ENCODE results near the gene PEAK1. TPM values are rescaled to one million over a fixed set of nuclear protein-coding genes. Genes with fewer than 3 reads are reported as not detected.

PEAK1 gene
- total RNA-seq, 1 donor from 2014 or later = 27.7 TPM

DNA sequence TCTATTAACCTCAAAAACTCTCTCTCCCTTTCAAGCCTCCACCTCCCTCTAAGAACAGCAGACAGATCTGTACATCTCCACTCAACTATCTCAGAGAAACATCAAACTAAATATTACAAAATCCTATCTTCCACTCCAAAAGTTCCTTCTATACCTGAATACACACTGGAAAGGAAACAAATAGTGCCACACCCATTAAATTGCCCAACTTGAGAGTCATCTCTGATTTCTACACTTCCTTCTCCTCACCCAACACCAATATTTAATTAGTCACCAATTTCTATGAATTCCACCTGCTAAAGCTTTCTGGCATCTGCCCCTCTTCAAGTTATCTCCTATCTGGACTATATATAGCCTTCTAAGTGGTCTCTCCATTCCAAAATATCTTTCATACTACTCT, 65.8 kb downstream of the PEAK1 start:
- Histone ChIP-seq H3K4me3 (no peak overlapping the region), H3K4me1 (peaks cover 7% of the 10 kb centered on the region), H3K27me3 (no peaks in the 10 kb centered on the region), H3K9me3 (no peaks in the 10 kb centered on the region), H3K27ac (no peak overlapping the region), H3K36me3 (no peaks in the 10 kb centered on the region)
- DNase-seq (ENCODE audit: extremely low spot score in 2 of 2) = no peak
- TF ChIP-seq POLR2AphosphoS5 (IDR thresholded peaks at IDR 0.05; ENCODE audit: insufficient read depth in 1 of 2, low read depth in 1 of 2) (no peak), POLR2A (IDR thresholded peaks at IDR 0.05) (no peak), CTCF (IDR thresholded peaks at IDR 0.05) (no peak)
- intact Hi-C loops (cut with DNase I) = no loop called here

GRCh38 chr15:77352887-77353286, 67.0 kb downstream of the PEAK1 start:
- no peak for TF ChIP-seq POLR2AphosphoS5 (IDR thresholded peaks at IDR 0.05; ENCODE audit: insufficient read depth in 1 of 2, low read depth in 1 of 2)
- TF ChIP-seq CTCF (IDR thresholded peaks at IDR 0.05) = no peak
- no peak for TF ChIP-seq POLR2A (IDR thresholded peaks at IDR 0.05)
- intact Hi-C loops (cut with DNase I) = no loop called here
- Histone ChIP-seq H3K27ac (no peak overlapping the region), H3K4me1 (peaks cover under 1% of the 10 kb centered on the region), H3K4me3 (no peak overlapping the region), H3K36me3 (no peaks in the 10 kb centered on the region), H3K27me3 (no peaks in the 10 kb centered on the region), H3K9me3 (no peaks in the 10 kb centered on the region)
- DNase-seq (ENCODE audit: extremely low spot score in 2 of 2) = no peak

- intact Hi-C loops (cut with DNase I) = no loop called here
- Histone ChIP-seq H3K27me3 (no peaks in the 10 kb centered on the region), H3K4me3 (no peak overlapping the region), H3K27ac (no peak overlapping the region), H3K4me1 (peaks cover 12% of the 10 kb centered on the region), H3K36me3 (no peaks in the 10 kb centered on the region), H3K9me3 (no peaks in the 10 kb centered on the region)
- TF ChIP-seq POLR2AphosphoS5 (IDR thresholded peaks at IDR 0.05; ENCODE audit: insufficient read depth in 1 of 2, low read depth in 1 of 2) (no peak), CTCF (IDR thresholded peaks at IDR 0.05) (no peak), POLR2A (IDR thresholded peaks at IDR 0.05) (no peak)
- DNase-seq (ENCODE audit: extremely low spot score in 2 of 2) = no peak
These were observed 69.1 kb downstream of the PEAK1 start for GRCh38 chr15:77350792-77351191.

- Histone ChIP-seq H3K27ac (no peak overlapping the region), H3K4me3 (no peak overlapping the region), H3K4me1 (peaks cover 12% of the 10 kb centered on the region), H3K36me3 (no peaks in the 10 kb centered on the region), H3K9me3 (no peaks in the 10 kb centered on the region), H3K27me3 (no peaks in the 10 kb centered on the region)
- DNase-seq (ENCODE audit: extremely low spot score in 2 of 2) = no peak
- TF ChIP-seq POLR2A (IDR thresholded peaks at IDR 0.05) = no peak
- TF ChIP-seq POLR2AphosphoS5 (IDR thresholded peaks at IDR 0.05; ENCODE audit: insufficient read depth in 1 of 2, low read depth in 1 of 2) = no peak
- intact Hi-C loops (cut with DNase I) = no loop called here
These were observed 70.2 kb downstream of the PEAK1 start for GRCh38 chr15:77349666-77350065.

- DNase-seq (ENCODE audit: extremely low spot score in 2 of 2) = no peak
- intact Hi-C loops (cut with DNase I) = no loop called here
These were observed 71.4 kb downstream of the PEAK1 start for GRCh38 chr15:77348511-77348910.

More at GRCh38 chr15:77348511-77348910, 71.4 kb downstream of the PEAK1 start:
- H3K4me1 ChIP-seq = peaks cover 12% of the 10 kb centered on the region
- no peaks in the 10 kb centered on the region for H3K36me3 ChIP-seq
- no peaks in the 10 kb centered on the region for H3K27me3 ChIP-seq
- H3K9me3 ChIP-seq = no peaks in the 10 kb centered on the region
- no peak overlapping the region for H3K27ac ChIP-seq
- no peak for TF ChIP-seq POLR2AphosphoS5 (IDR thresholded peaks at IDR 0.05; ENCODE audit: insufficient read depth in 1 of 2, low read depth in 1 of 2)
- no peak for TF ChIP-seq POLR2A (IDR thresholded peaks at IDR 0.05)
- no peak for TF ChIP-seq CTCF (IDR thresholded peaks at IDR 0.05)
- no peak overlapping the region for H3K4me3 ChIP-seq

All from vagina (tissue), 2 donors.